Stimulated activated CD4-positive, alpha-beta T cell treated with anti-CD3 and anti-CD28 coated beads, Interleukin-2, amount 100 ng/mL, for 24 hours (primary cell): ENCODE data around the gene CCDC136.

Source experiments
- DNase-seq, 2 donors: peaks; one replicate each; pipeline ENCODE4 v3.0.0-alpha.2; 2020

Gene CCDC136

GRCh38 chr7:128846781-128847444, 55.1 kb downstream of the CCDC136 start:
- no peak for DNase-seq

GRCh38 chr7:128847721-128848211, 56.0 kb downstream of the CCDC136 start:
- DNase-seq: no peak

- DNase-seq: no peak
These were observed 56.8 kb downstream of the CCDC136 start for GRCh38 chr7:128848289-128849155.

GRCh38 chr7:128849156-128849515, 57.4 kb downstream of the CCDC136 start:
- DNase-seq: no peak

- DNase-seq: no peak
These were observed 58.2 kb downstream of the CCDC136 start for GRCh38 chr7:128849804-128850490.

GRCh38 chr7:128852537-128853254, 60.9 kb downstream of the CCDC136 start:
- no peak for DNase-seq

GRCh38 chr7:128853799-128854198, 62.0 kb downstream of the CCDC136 start:
- no peak for DNase-seq

- no peak for DNase-seq
These were observed 62.6 kb downstream of the CCDC136 start for GRCh38 chr7:128854396-128854795.

GRCh38 chr7:128855559-128855958, 63.8 kb downstream of the CCDC136 start:
- no peak for DNase-seq

- DNase-seq: no peak
These were observed 64.4 kb downstream of the CCDC136 start for GRCh38 chr7:128856001-128856718.

GRCh38 chr7:128858380-128859231, 66.8 kb downstream of the CCDC136 start:
- no peak for DNase-seq

GRCh38 chr7:128859232-128860157, 67.7 kb downstream of the CCDC136 start:
- DNase-seq: no peak

- DNase-seq: no peak
These were observed 68.6 kb downstream of the CCDC136 start for GRCh38 chr7:128860158-128861073.

GRCh38 chr7:128861957-128862570, 70.3 kb downstream of the CCDC136 start:
- DNase-seq: no peak

GRCh38 chr7:128862571-128863432, 71.0 kb downstream of the CCDC136 start, which contains the start of gene ATP6V1F:
TSS of gene ATP6V1F (plus strand) at chr7:128862856. CDS start at chr7:128862905, 49 bp downstream.
- peak; percentile 99 to 100 for DNase-seq

GRCh38 chr7:128863433-128863989, 71.7 kb downstream of the CCDC136 start:
- peak; percentile 55 to 56 for DNase-seq

- DNase-seq: no peak
These were observed 73.5 kb downstream of the CCDC136 start for GRCh38 chr7:128865303-128865702.
